Sigmoid colon (tissue), 3 donors: ENCODE data around the gene GSTO1.

Source experiments
- CTCF ChIP-seq, 4 experiments: fragments of 450-650 bp in 3 of 4; fragments of 200-600 bp in 1 of 4; IDR thresholded peaks; one replicate each; pipeline ENCODE4 v1.5.1; 2016 to 2019; ENCODE audit warnings: antibody characterized with exemption in 4 of 4, mild to moderate bottlenecking in 3 of 4, moderate library complexity in 2 of 4
- POLR2A ChIP-seq, 2 donors: fragments of 450-650 bp; IDR thresholded peaks; one replicate each; pipeline ENCODE4 v1.6.1; 2016; ENCODE audit warnings: antibody characterized with exemption in 2 of 2, mild to moderate bottlenecking in 2 of 2, moderate library complexity in 2 of 2

- no peak for TF ChIP-seq CTCF (IDR thresholded peaks at IDR 0.05)
- TF ChIP-seq POLR2A (IDR thresholded peaks at IDR 0.05) = no peak
These were observed 49.7 kb downstream of the GSTO1 start for GRCh38 chr10:104304356-104304745.
